ENCODE measurements around the gene SLC8B1. TPM values are rescaled to one million over a fixed set of nuclear protein-coding genes. Genes with fewer than 3 reads are reported as not detected.

Gene SLC8B1
- polyA plus RNA-seq, 3 donors, result 21.6 to 46.0 (median 32.4) TPM

DNA sequence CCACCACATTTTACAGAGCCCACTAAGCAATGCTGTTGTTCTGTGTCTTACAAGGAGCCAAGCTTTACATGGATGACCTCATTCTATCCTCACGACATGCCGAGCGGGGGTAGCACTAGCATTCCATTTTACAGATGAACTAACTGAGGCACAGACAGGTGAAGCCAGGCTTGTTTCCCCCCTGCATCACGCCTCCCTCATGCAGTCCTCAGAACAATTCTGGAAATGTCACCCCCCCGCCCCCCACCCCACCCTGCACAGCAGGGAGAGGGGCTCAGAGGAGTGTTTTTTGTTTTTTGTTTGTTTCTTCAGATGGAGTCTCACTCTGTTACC is 1.5 kb downstream of the SLC8B1 start:
- H3K4me1 ChIP-seq (ENCODE audit: control insufficient read depth in 1 of 2, insufficient read depth in 2 of 2, low read length in 2 of 2), result peaks cover 28 to 54% of the 10 kb centered on the region in 2 donors
- H3K4me2 ChIP-seq (replicated peaks; ENCODE audit: extremely low read depth, low read length, poor library complexity, severe bottlenecking), result peak overlapping the region; percentile 87
- H3K9ac ChIP-seq (ENCODE audit: insufficient read depth, low read length, poor library complexity, severe bottlenecking), result peak overlapping the region; percentile 78
- peaks cover 51% of the 10 kb centered on the region for H4K20me1 ChIP-seq (ENCODE audit: insufficient read depth, low read length)
- no peaks in the 10 kb centered on the region for H3K27me3 ChIP-seq (ENCODE audit: control insufficient read depth in 2 of 2, insufficient read depth in 2 of 2, low read length in 2 of 2)
- H3K9me3 Mint-ChIP-seq, result peaks cover 0 to 2% (median 0%) of the 10 kb centered on the region in 7 donors
- H3K4me3 ChIP-seq (replicated peaks in 1 of 3; ENCODE audit: low read depth in 2 of 3, low read length in 3 of 3), result peak overlapping the region; percentile 74 to 93 (median 75)
- H3K27ac ChIP-seq (ENCODE audit: low read depth in 1 of 2, low read length in 2 of 2), result peak overlapping the region in 1 of 2 donors; percentile 88
- WGBS (ENCODE audit: insufficient coverage), result 40% methylated on average over 1 of the region's 5 CpGs
- peaks cover 42 to 44% of the 10 kb centered on the region in 2 donors for H3K36me3 Mint-ChIP-seq
- TF ChIP-seq, protein P1, sequence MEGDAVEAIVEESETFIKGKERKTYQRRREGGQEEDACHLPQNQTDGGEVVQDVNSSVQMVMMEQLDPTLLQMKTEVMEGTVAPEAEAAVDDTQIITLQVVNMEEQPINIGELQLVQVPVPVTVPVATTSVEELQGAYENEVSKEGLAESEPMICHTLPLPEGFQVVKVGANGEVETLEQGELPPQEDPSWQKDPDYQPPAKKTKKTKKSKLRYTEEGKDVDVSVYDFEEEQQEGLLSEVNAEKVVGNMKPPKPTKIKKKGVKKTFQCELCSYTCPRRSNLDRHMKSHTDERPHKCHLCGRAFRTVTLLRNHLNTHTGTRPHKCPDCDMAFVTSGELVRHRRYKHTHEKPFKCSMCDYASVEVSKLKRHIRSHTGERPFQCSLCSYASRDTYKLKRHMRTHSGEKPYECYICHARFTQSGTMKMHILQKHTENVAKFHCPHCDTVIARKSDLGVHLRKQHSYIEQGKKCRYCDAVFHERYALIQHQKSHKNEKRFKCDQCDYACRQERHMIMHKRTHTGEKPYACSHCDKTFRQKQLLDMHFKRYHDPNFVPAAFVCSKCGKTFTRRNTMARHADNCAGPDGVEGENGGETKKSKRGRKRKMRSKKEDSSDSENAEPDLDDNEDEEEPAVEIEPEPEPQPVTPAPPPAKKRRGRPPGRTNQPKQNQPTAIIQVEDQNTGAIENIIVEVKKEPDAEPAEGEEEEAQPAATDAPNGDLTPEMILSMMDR (IDR thresholded peaks at IDR 0.05), result no peak
- intact Hi-C loops (cut with micrococcal nuclease), result loop anchor here in 1 of 2 donors (10.0 kb wide), 1 partner anchor 119 kb away; no protein-coding TSS in a partner anchor
- H3K79me2 ChIP-seq (ENCODE audit: insufficient read depth, low read length), result peaks cover 52% of the 10 kb centered on the region
- H3K4me3 Mint-ChIP-seq, result peak overlapping the region; percentile 96 to 98
- DNase-seq, result no peak
- H3K27ac Mint-ChIP-seq, result peak overlapping the region in 6 of 7 donors; percentile 60 to 98 (median 95)
- peaks cover 0 to 2% (median 0%) of the 10 kb centered on the region in 3 donors for H3K27me3 Mint-ChIP-seq (ENCODE audit: low read depth in 3 of 3)
- H3K36me3 ChIP-seq (replicated peaks in 1 of 2; ENCODE audit: control insufficient read depth in 1 of 2, insufficient read depth in 2 of 2, low read length in 2 of 2), result peaks cover 26 to 45% of the 10 kb centered on the region in 2 donors
- peaks cover 53% of the 10 kb centered on the region for H3K4me1 Mint-ChIP-seq
- no peaks in the 10 kb centered on the region for H3K9me3 ChIP-seq (replicated peaks in 1 of 2; ENCODE audit: control insufficient read depth in 1 of 2, insufficient read depth in 1 of 2, low read length in 2 of 2)
- H2AFZ ChIP-seq (ENCODE audit: insufficient read depth, low read depth, low read length, poor library complexity, severe bottlenecking), result no peak overlapping the region

DNA sequence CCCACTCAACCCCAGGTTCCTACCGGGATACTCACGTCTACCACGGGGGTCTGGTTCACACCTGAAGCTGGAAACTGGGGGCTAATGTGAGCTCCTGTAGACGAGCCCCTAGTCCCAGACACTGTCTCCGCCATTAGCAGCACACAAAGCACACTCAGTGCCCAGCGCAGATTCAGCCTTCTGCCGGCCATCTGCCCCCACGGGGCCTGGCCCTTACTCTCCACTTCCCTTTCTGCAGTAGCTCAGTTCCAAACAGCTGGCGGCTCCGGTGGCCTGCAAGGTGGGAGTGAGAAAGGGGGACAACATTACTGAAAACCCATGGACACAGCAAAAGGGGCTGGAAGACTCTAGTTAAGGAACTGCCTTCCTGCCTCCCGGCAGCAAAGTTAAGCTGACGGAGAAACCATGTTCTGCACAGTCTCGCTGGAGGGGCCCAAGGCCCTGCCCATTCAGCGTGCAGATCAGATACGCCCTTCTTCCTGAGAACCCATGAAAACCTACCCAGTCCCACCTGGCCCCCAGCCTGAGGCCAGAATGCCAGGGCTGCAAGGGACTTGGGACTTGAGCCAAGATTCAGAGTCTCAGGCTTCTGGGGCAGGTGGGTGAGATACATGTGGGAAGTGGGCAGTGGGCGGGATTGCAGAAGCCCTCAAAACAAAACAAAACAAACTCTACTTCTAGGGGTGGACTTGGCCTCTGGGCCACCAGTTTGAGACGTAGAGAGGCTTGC is 2.1 kb downstream of the SLC8B1 start:
- intact Hi-C loops (cut with micrococcal nuclease), result loop anchor here in 1 of 2 donors (10.0 kb wide), 1 partner anchor 118 kb away; no protein-coding TSS in a partner anchor
- no peak for DNase-seq
- peaks cover 0 to 2% (median 0%) of the 10 kb centered on the region in 7 donors for H3K9me3 Mint-ChIP-seq
- Histone ChIP-seq H3K4me3 (replicated peaks in 1 of 3; ENCODE audit: low read depth in 2 of 3, low read length in 3 of 3) (peak overlapping the region in 2 of 3 experiments; percentile 74 to 93), H4K20me1 (ENCODE audit: insufficient read depth, low read length) (peaks cover 56% of the 10 kb centered on the region), H3K27me3 (ENCODE audit: control insufficient read depth in 2 of 2, insufficient read depth in 2 of 2, low read length in 2 of 2) (no peaks in the 10 kb centered on the region), H3K4me1 (ENCODE audit: control insufficient read depth in 1 of 2, insufficient read depth in 2 of 2, low read length in 2 of 2) (peaks cover 28 to 54% of the 10 kb centered on the region in 2 donors), H3K36me3 (replicated peaks in 1 of 2; ENCODE audit: control insufficient read depth in 1 of 2, insufficient read depth in 2 of 2, low read length in 2 of 2) (peaks cover 31 to 50% of the 10 kb centered on the region in 2 donors), H3K9ac (ENCODE audit: insufficient read depth, low read length, poor library complexity, severe bottlenecking) (peak overlapping the region; percentile 78), H3K27ac (ENCODE audit: low read depth in 1 of 2, low read length in 2 of 2) (peak overlapping the region in 1 of 2 donors; percentile 18), H3K9me3 (replicated peaks in 1 of 2; ENCODE audit: control insufficient read depth in 1 of 2, insufficient read depth in 1 of 2, low read length in 2 of 2) (no peaks in the 10 kb centered on the region), H2AFZ (ENCODE audit: insufficient read depth, low read depth, low read length, poor library complexity, severe bottlenecking) (no peak overlapping the region), H3K79me2 (ENCODE audit: insufficient read depth, low read length) (peaks cover 57% of the 10 kb centered on the region), H3K4me2 (replicated peaks; ENCODE audit: extremely low read depth, low read length, poor library complexity, severe bottlenecking) (peak overlapping the region; percentile 87)
- H3K27me3 Mint-ChIP-seq (ENCODE audit: low read depth in 3 of 3), result no peaks in the 10 kb centered on the region
- 89% methylated on average over 7 of the region's 17 CpGs for WGBS (ENCODE audit: insufficient coverage)
- peak overlapping the region in 4 of 7 donors; percentile 56 to 91 (median 66) for H3K27ac Mint-ChIP-seq
- H3K4me1 Mint-ChIP-seq, result peaks cover 53% of the 10 kb centered on the region
- peak overlapping the region; percentile 96 to 98 for H3K4me3 Mint-ChIP-seq
- H3K36me3 Mint-ChIP-seq, result peaks cover 45 to 48% of the 10 kb centered on the region in 2 donors
- TF ChIP-seq, protein P1 (IDR thresholded peaks at IDR 0.05), result no peak
